ENCODE data around the gene UVRAG. TPM values are rescaled to one million over a fixed set of nuclear protein-coding genes. Genes with fewer than 3 reads are reported as not detected.

The UVRAG gene
- polyA plus RNA-seq, 1 donor (not counting 4 experiments of a cell fraction or from before 2014, with no cell fraction given), result 11.9 TPM

DNA sequence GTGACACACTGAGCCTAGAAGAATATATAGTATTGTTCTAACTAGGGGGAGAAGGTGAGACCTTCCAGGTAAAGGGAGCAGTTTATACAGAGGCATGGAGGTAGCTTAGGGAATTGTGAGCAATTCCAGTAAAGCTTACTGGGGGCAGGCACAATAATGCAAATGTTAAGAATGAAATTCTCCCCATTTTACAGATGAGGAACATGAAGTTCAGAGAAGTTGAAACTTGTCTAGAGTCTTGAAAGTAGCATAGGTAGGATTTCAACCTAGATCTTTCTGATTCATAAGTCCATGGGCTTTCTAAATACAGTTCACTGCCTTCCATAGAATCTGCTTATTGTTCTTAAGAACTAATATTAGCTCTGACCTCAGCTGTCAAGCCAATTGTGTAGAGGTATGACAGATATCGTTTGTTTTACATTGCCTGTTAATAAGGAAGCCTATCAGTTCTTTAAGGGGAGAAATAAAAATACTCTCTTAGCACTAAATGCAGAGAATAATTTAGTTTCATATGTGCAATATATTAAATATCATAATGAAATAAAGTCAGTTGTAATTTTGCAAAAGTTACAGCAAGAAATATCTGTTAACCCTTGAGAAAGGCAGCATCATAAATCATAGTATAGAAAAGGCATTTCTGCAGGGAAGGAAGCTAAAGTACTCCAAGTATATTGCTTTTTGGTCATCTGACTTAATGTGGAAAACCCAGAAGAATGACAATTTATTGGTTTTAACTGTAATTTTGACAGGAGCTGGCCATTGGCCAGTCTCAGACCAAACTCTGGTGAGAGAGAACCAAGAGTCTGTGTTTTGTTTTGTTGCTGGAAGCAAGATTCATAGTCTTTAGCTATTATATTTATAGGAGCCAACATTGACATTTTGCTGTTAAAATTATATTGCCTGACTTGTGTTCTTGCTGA lies 181.8 kb downstream of the UVRAG start:
- no peak overlapping the region for H3K27ac ChIP-seq (ENCODE audit: control insufficient read depth, insufficient read depth, low read length)
- no peaks in the 10 kb centered on the region for H3K9me3 ChIP-seq (ENCODE audit: control insufficient read depth, low read depth, low read length)
- no peak overlapping the region for H2AFZ ChIP-seq (ENCODE audit: control insufficient read depth, low read length)
- no peaks in the 10 kb centered on the region for H3K9me1 ChIP-seq (ENCODE audit: control insufficient read depth, extremely low read depth, insufficient read depth, low read length)
- H3K36me3 ChIP-seq (ENCODE audit: control insufficient read depth in 2 of 2, extremely low read depth in 1 of 2, insufficient read depth in 2 of 2, low read length in 2 of 2), result no peaks in the 10 kb centered on the region
- DNase-seq (ENCODE audit: low read depth, low spot score), result no peak
- FAIRE-seq, result no peak
- TF ChIP-seq EZH2 (IDR thresholded peaks at IDR 0.05; ENCODE audit: low read length) (no peak), CTCF (optimal IDR thresholded peaks at IDR 0.05 in 1 of 3, IDR thresholded peaks at IDR 0.05 in 1 of 3, conservative IDR thresholded peaks at IDR 0.05 in 1 of 3; ENCODE audit: extremely low read depth in 1 of 3, insufficient read depth in 2 of 3, low read length in 3 of 3) (no peak)
- no peaks in the 10 kb centered on the region for H3K4me1 ChIP-seq (ENCODE audit: control insufficient read depth, extremely low read depth, insufficient read depth, low read length)
- no peak overlapping the region for H3K4me2 ChIP-seq (ENCODE audit: control insufficient read depth, extremely low read depth, insufficient read depth, low read depth, low read length)
- no peaks in the 10 kb centered on the region for H3K79me2 ChIP-seq (ENCODE audit: control insufficient read depth, insufficient read depth, low read length)
- H3K9ac ChIP-seq (ENCODE audit: control insufficient read depth, extremely low read depth, insufficient read depth, low read length), result no peak overlapping the region
- H3K4me3 ChIP-seq (ENCODE audit: control insufficient read depth in 2 of 3, extremely low read depth in 1 of 3, insufficient read depth in 2 of 3, low read depth in 1 of 3, low read length in 3 of 3), result no peak overlapping the region
- no peaks in the 10 kb centered on the region for H4K20me1 ChIP-seq (ENCODE audit: control insufficient read depth, extremely low read depth, insufficient read depth, low read length)
- no peaks in the 10 kb centered on the region for H3K27me3 ChIP-seq (ENCODE audit: control insufficient read depth, extremely low read depth, insufficient read depth, low read length)
- dilution Hi-C loops (cut with MboI; ENCODE audit: extremely low pct_ligation_motif_present, low sequenced_read_pairs), result no loop called here

DNA sequence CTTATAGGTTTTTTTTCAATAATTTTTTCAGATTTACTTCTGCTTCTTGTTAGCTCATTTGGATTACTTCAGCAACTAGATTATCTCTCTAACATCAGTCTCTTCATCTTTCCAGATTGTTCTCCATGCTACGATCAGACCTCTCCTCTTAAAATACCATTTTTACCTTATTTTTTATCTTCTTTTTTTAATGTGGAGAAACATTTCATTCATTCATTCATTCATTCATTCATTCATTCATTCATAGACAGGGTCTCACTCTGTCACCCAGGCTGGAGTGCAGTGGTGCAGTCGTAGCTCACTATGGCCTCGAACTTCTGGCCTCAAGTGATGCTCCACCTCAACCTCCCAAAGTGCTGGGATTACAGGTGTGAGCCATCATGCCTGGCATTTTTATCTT lies 189.4 kb downstream of the UVRAG start:
- dilution Hi-C loops (cut with MboI; ENCODE audit: extremely low pct_ligation_motif_present, low sequenced_read_pairs), result no loop called here
- H3K9me1 ChIP-seq (ENCODE audit: control insufficient read depth, extremely low read depth, insufficient read depth, low read length), result peaks cover 2% of the 10 kb centered on the region
- peaks cover 22% of the 10 kb centered on the region for H3K4me1 ChIP-seq (ENCODE audit: control insufficient read depth, extremely low read depth, insufficient read depth, low read length)
- TF ChIP-seq EZH2 (IDR thresholded peaks at IDR 0.05; ENCODE audit: low read length) (no peak), CTCF (optimal IDR thresholded peaks at IDR 0.05 in 1 of 3, IDR thresholded peaks at IDR 0.05 in 1 of 3, conservative IDR thresholded peaks at IDR 0.05 in 1 of 3; ENCODE audit: extremely low read depth in 1 of 3, insufficient read depth in 2 of 3, low read length in 3 of 3) (no peak)
- H3K4me3 ChIP-seq (ENCODE audit: control insufficient read depth in 2 of 3, extremely low read depth in 1 of 3, insufficient read depth in 2 of 3, low read depth in 1 of 3, low read length in 3 of 3), result no peak overlapping the region
- FAIRE-seq, result no peak
- no peak for DNase-seq (ENCODE audit: low read depth, low spot score)
- peaks cover 3% of the 10 kb centered on the region in 2 experiments for H3K36me3 ChIP-seq (ENCODE audit: control insufficient read depth in 2 of 2, extremely low read depth in 1 of 2, insufficient read depth in 2 of 2, low read length in 2 of 2)
- no peak overlapping the region for H3K27ac ChIP-seq (ENCODE audit: control insufficient read depth, insufficient read depth, low read length)
- no peaks in the 10 kb centered on the region for H3K27me3 ChIP-seq (ENCODE audit: control insufficient read depth, extremely low read depth, insufficient read depth, low read length)
- no peak overlapping the region for H3K9ac ChIP-seq (ENCODE audit: control insufficient read depth, extremely low read depth, insufficient read depth, low read length)
- H2AFZ ChIP-seq (ENCODE audit: control insufficient read depth, low read length), result no peak overlapping the region
- H3K9me3 ChIP-seq (ENCODE audit: control insufficient read depth, low read depth, low read length), result no peaks in the 10 kb centered on the region
- H3K4me2 ChIP-seq (ENCODE audit: control insufficient read depth, extremely low read depth, insufficient read depth, low read depth, low read length), result no peak overlapping the region
- no peaks in the 10 kb centered on the region for H4K20me1 ChIP-seq (ENCODE audit: control insufficient read depth, extremely low read depth, insufficient read depth, low read length)
- H3K79me2 ChIP-seq (ENCODE audit: control insufficient read depth, insufficient read depth, low read length), result no peaks in the 10 kb centered on the region
